WI38 (cell line): ENCODE results near the gene USP36.
"Not testable (repeated sequence)": the region's sequence is repeated elsewhere in the genome, so short reads cannot be mapped to it uniquely, and the experiment has no call there.

Experiments used
- H3K4me3 ChIP-seq: 2 replicates; pipeline ENCODE4 v1.5.1; 2011; ENCODE audit warnings: low read depth, mild to moderate bottlenecking, control low read depth, low read length
- CTCF ChIP-seq: IDR thresholded peaks from 2 replicates; pipeline ENCODE4 v1.5.1; 2012; ENCODE audit warnings: low read depth, mild to moderate bottlenecking, control low read depth, low read length

Gene USP36

GRCh38 chr17:78784352-78784751 is 56.3 kb downstream of the USP36 start:
- no peak for TF ChIP-seq CTCF

GRCh38 chr17:78783711-78784324 is 56.8 kb downstream of the USP36 start:
- H3K4me3 ChIP-seq: no peak overlapping the region
- no peak for TF ChIP-seq CTCF

More at GRCh38 chr17:78784352-78784751, 56.3 kb downstream of the USP36 start:
- no peak overlapping the region for H3K4me3 ChIP-seq

DNA sequence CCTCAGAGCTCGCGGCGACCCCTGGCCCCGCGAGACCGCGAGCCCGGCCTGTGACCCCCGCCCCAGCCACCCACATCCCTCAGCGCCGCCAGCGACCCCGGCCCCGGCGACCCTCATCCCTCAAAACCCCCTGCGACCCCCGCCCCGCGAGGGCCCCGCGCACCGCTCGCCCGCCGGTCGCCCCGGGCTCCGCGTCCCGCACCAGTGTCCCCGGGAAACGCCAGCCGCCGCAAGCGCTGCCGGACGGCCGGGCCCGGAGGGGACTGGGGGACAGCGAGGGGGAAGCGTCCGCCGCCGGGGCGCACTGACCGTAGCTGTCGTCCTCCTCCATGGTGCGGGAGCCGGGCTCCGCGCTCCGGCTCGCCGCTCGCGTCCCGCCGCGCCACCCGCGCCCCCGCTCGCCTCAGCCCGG is 58.7 kb downstream of the USP36 start, which contains the start of gene CYTH1:
TSS of gene CYTH1 (minus strand) at position 381 of the 412 bp plus-strand sequence. CDS start at position 331, 50 bp downstream.
- TF ChIP-seq CTCF: no peak
- peak within 1 kb of the TSS; percentile 80 for H3K4me3 ChIP-seq

GRCh38 chr17:78781104-78781892 is 59.3 kb downstream of the USP36 start:
- no peak for TF ChIP-seq CTCF
- peak overlapping the region; percentile 80 for H3K4me3 ChIP-seq

DNA sequence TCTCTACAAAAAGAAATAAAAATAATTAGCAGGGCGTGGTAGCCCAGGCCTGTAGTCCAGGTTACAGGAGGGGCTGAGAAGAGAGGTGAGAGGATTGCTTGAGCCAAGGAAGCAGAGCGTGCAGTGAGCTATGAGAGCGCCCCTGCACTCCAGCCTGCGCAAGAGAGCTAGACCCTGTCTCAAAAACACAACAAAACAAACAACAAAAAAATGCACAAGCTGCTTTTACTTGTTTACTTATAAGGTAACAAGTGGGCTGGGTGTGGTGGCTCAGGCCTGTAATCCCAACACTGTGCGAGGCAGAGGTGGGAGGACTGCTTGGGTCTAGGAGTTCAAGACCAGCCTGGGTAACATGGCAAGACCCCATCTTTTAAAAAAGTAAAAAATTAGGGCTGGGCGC is 60.3 kb downstream of the USP36 start:
- H3K4me3 ChIP-seq: no peak overlapping the region
- no peak for TF ChIP-seq CTCF

- TF ChIP-seq CTCF: no peak
- no peak overlapping the region for H3K4me3 ChIP-seq
Observed at GRCh38 chr17:78779850-78780249, 60.8 kb downstream of the USP36 start.

DNA sequence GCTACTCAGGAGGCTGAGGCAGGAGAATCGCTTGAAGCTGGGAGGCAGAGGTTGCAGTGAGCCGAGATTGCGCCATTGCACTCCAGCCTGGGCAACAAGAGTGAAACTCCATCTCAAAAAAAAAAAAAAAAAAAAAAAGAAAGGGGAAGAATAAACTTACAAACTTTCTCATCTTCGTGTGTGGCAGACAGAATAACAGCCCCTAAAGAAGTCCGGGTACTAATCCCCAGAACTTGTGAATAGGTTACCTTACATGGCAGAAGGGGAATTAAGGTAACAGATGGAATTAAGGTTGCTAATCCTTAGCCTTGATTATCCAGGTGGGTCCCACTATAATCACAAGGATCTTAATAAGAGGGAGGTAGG is 61.3 kb downstream of the USP36 start:
- not testable (repeated sequence) for H3K4me3 ChIP-seq
